Fibroblast of mammary gland (primary cell): ENCODE results near the gene KATNB1.

Experiments
- DNase-seq: peaks from one replicate; pipeline ENCODE4 v3.0.0-alpha.2; 2010; ENCODE audit warnings: low read depth
- H3K4me3 ChIP-seq: 2 replicates; pipeline ENCODE4 v1.5.1; 2011; ENCODE audit warnings: low read depth, mild to moderate bottlenecking, low read length, moderate library complexity; ENCODE audit not compliant: control insufficient read depth
- CTCF ChIP-seq: conservative IDR thresholded peaks from 2 replicates; pipeline ENCODE4 v1.5.1; 2011; ENCODE audit warnings: low read depth, low read length, inconsistent platforms; ENCODE audit not compliant: control insufficient read depth, insufficient read depth

The KATNB1 gene

GRCh38 chr16:57696240-57696639 is 39.3 kb upstream of the KATNB1 start:
- TF ChIP-seq CTCF: no peak
- DNase-seq: no peak
- H3K4me3 ChIP-seq: no peak overlapping the region

- no peak for DNase-seq
- H3K4me3 ChIP-seq: no peak overlapping the region
- TF ChIP-seq CTCF: no peak
Observed at GRCh38 chr16:57697896-57698537, 37.6 kb upstream of the KATNB1 start.

- DNase-seq: no peak
- H3K4me3 ChIP-seq: no peak overlapping the region
- TF ChIP-seq CTCF: no peak
Observed at GRCh38 chr16:57698812-57699405, 36.7 kb upstream of the KATNB1 start.

DNA sequence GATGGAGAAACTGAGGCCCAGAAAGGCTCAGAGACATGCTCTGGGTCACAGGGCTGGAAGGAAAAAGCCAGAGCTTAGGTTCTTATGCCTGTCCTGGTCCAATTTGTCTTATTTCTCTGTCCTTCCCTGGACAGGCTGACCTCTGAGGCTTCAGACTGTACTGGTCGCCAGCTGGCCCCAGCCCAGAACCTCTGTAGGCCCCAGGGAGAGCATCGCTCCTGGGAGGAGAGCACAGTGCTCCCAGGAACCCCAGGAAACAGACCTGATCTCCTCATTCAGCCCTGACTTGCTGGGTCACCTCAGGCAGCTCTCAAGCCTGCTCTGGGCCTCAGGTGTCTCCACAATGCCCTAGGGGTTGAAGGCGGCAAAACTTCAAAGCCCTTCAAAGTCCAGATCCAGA is 36.1 kb upstream of the KATNB1 start:
- no peak for TF ChIP-seq CTCF

GRCh38 chr16:57699899-57700298 is 35.7 kb upstream of the KATNB1 start:
- no peak for TF ChIP-seq CTCF
- DNase-seq: no peak
- H3K4me3 ChIP-seq: no peak overlapping the region

More for the DNA sequence above, 36.1 kb upstream of the KATNB1 start:
- no peak for DNase-seq
- H3K4me3 ChIP-seq: no peak overlapping the region

GRCh38 chr16:57700781-57701551 is 34.6 kb upstream of the KATNB1 start:
- TF ChIP-seq CTCF: no peak
- H3K4me3 ChIP-seq: no peak overlapping the region
- DNase-seq: no peak
